Measurements from ENCODE around the gene KIFAP3.

DNA sequence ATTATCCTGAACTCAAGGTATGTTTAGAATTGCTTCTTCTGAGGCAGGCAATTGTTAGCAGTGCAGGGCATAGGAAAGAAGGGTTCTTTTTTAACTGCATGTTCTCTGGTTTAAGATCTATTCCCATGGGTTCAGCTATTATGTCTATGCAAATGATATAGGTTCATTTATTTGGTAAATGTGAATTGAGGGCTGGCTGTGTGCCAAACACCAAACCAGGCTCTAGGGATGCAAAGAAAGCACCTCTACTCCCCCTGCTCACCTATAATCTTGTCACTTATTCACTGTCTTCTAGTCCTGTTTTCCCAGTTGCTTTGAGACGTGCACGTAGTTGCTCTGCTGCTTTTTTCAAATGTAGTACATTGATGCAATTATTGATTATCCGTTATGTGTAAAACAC, 691 bp upstream of the KIFAP3 start:
- no peak for TF ChIP-seq POLR2A (IDR thresholded peaks at IDR 0.05)
- TF ChIP-seq, protein P1, sequence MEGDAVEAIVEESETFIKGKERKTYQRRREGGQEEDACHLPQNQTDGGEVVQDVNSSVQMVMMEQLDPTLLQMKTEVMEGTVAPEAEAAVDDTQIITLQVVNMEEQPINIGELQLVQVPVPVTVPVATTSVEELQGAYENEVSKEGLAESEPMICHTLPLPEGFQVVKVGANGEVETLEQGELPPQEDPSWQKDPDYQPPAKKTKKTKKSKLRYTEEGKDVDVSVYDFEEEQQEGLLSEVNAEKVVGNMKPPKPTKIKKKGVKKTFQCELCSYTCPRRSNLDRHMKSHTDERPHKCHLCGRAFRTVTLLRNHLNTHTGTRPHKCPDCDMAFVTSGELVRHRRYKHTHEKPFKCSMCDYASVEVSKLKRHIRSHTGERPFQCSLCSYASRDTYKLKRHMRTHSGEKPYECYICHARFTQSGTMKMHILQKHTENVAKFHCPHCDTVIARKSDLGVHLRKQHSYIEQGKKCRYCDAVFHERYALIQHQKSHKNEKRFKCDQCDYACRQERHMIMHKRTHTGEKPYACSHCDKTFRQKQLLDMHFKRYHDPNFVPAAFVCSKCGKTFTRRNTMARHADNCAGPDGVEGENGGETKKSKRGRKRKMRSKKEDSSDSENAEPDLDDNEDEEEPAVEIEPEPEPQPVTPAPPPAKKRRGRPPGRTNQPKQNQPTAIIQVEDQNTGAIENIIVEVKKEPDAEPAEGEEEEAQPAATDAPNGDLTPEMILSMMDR (IDR thresholded peaks at IDR 0.05), result no peak

Data from vagina (tissue), 2 donors.